SIG-M5 (cell line): Measurements from ENCODE around the gene ABHD6.
A peak's percentile ranks its signal among the peaks of the same experiment; 100 is the strongest.
"Not testable (repeated sequence)": the region's sequence is repeated elsewhere in the genome, so short reads cannot be mapped to it uniquely, and the experiment has no call there.

Experiments
- DNase-seq: peaks from one replicate; lab custom pipeline; 2025; lab: John Stamatoyannopoulos, UW

ABHD6 gene

GRCh38 chr3:58242860-58243259 lies 5.3 kb downstream of the ABHD6 start:
- DNase-seq = not testable (repeated sequence)

GRCh38 chr3:58243976-58244585 lies 6.5 kb downstream of the ABHD6 start:
- DNase-seq = no peak

- DNase-seq = no peak
These were observed 8.8 kb downstream of the ABHD6 start for GRCh38 chr3:58246148-58247047.

- no peak for DNase-seq
These were observed 11.9 kb downstream of the ABHD6 start for GRCh38 chr3:58249358-58250092.

GRCh38 chr3:58250093-58250707 lies 12.6 kb downstream of the ABHD6 start:
- DNase-seq = no peak

- DNase-seq = no peak
These were observed 14.0 kb downstream of the ABHD6 start for GRCh38 chr3:58251631-58252035.

- no peak for DNase-seq
These were observed 16.6 kb downstream of the ABHD6 start for GRCh38 chr3:58254144-58254543.

GRCh38 chr3:58256061-58256460 lies 18.5 kb downstream of the ABHD6 start:
- no peak for DNase-seq

GRCh38 chr3:58256511-58256910 lies 18.9 kb downstream of the ABHD6 start:
- DNase-seq = no peak

- no peak for DNase-seq
These were observed 20.9 kb downstream of the ABHD6 start for GRCh38 chr3:58258392-58259055.

- peak; percentile 67 for DNase-seq
These were observed 22.7 kb downstream of the ABHD6 start for GRCh38 chr3:58260261-58260731.

GRCh38 chr3:58260733-58261132 lies 23.1 kb downstream of the ABHD6 start:
- DNase-seq = no peak

GRCh38 chr3:58261954-58262666 lies 24.5 kb downstream of the ABHD6 start:
- DNase-seq = no peak

GRCh38 chr3:58266577-58266976 lies 29.0 kb downstream of the ABHD6 start:
- no peak for DNase-seq

- DNase-seq = not testable (repeated sequence)
These were observed 30.0 kb downstream of the ABHD6 start for GRCh38 chr3:58267543-58267942.

GRCh38 chr3:58269356-58269755 lies 31.8 kb downstream of the ABHD6 start:
- no peak for DNase-seq

- no peak for DNase-seq
These were observed 32.9 kb downstream of the ABHD6 start for GRCh38 chr3:58270485-58270884.

- peak; percentile 7 for DNase-seq
These were observed 34.4 kb downstream of the ABHD6 start for GRCh38 chr3:58271901-58272501.

GRCh38 chr3:58272891-58273290 lies 35.3 kb downstream of the ABHD6 start:
- DNase-seq = no peak

- DNase-seq = not testable (repeated sequence)
These were observed 35.8 kb downstream of the ABHD6 start for GRCh38 chr3:58273362-58273761.
